Measurements from ENCODE around the gene CMTM6. TPM values are rescaled to one million over a fixed set of nuclear protein-coding genes. Genes with fewer than 3 reads are reported as not detected.

CMTM6 gene
- total and polyA plus RNA-seq, 4 donors: 27.1 to 97.4 (median 72.2) TPM

DNA sequence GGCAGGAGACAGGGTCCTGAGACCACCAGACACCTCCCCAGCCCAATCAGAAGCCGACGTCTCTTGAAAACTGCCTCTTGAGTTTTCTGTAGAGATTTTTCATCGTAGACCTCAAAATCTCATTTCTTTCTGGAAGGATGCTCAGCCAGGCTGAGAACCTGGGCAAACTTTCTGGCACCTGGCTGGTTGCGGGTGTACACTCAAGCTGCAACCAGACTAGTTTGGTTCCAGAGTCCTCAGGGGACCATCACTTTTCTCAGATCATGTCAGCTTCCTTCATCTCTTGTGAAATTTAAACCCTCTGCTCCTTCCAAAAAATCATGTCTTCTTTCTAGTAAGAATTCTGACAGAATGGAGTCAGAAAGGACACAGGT lies 65.8 kb downstream of the CMTM6 start:
- H3K27ac ChIP-seq (ENCODE audit: low read depth in 1 of 2, low read length in 1 of 2): no peak overlapping the region
- H3K9me3 ChIP-seq (ENCODE audit: control insufficient read depth in 4 of 4, insufficient read depth in 3 of 4, low read length in 3 of 4): peaks cover 0 to 2% (median 0%) of the 10 kb centered on the region in 4 donors
- no peak overlapping the region for H3K4me3 ChIP-seq
- no peak overlapping the region for H3K9ac ChIP-seq (ENCODE audit: insufficient read depth in 1 of 2, low read length in 2 of 2)
- DNase-seq (no peak), ATAC-seq (ENCODE audit: insufficient read depth, low FRiP score) (no peak)
- WGBS, 2 donors: 92 to 96% methylated on average over 4 of the region's 4 CpGs
- peaks cover 0 to 1% (median 0%) of the 10 kb centered on the region in 4 donors for H3K36me3 ChIP-seq (ENCODE audit: control insufficient read depth in 4 of 4, insufficient read depth in 4 of 4, low read length in 4 of 4)
- no peaks in the 10 kb centered on the region for H3K27me3 ChIP-seq (ENCODE audit: control insufficient read depth in 3 of 3, insufficient read depth in 3 of 3, low read length in 2 of 3)
- peaks cover 0 to 8% (median 0%) of the 10 kb centered on the region in 5 donors for H3K4me1 ChIP-seq (ENCODE audit: control insufficient read depth in 5 of 5, insufficient read depth in 5 of 5, low read length in 5 of 5)
- TF ChIP-seq, protein P1, sequence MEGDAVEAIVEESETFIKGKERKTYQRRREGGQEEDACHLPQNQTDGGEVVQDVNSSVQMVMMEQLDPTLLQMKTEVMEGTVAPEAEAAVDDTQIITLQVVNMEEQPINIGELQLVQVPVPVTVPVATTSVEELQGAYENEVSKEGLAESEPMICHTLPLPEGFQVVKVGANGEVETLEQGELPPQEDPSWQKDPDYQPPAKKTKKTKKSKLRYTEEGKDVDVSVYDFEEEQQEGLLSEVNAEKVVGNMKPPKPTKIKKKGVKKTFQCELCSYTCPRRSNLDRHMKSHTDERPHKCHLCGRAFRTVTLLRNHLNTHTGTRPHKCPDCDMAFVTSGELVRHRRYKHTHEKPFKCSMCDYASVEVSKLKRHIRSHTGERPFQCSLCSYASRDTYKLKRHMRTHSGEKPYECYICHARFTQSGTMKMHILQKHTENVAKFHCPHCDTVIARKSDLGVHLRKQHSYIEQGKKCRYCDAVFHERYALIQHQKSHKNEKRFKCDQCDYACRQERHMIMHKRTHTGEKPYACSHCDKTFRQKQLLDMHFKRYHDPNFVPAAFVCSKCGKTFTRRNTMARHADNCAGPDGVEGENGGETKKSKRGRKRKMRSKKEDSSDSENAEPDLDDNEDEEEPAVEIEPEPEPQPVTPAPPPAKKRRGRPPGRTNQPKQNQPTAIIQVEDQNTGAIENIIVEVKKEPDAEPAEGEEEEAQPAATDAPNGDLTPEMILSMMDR (IDR thresholded peaks at IDR 0.05; ENCODE audit: control extremely low read depth, extremely low read depth): no peak

DNA sequence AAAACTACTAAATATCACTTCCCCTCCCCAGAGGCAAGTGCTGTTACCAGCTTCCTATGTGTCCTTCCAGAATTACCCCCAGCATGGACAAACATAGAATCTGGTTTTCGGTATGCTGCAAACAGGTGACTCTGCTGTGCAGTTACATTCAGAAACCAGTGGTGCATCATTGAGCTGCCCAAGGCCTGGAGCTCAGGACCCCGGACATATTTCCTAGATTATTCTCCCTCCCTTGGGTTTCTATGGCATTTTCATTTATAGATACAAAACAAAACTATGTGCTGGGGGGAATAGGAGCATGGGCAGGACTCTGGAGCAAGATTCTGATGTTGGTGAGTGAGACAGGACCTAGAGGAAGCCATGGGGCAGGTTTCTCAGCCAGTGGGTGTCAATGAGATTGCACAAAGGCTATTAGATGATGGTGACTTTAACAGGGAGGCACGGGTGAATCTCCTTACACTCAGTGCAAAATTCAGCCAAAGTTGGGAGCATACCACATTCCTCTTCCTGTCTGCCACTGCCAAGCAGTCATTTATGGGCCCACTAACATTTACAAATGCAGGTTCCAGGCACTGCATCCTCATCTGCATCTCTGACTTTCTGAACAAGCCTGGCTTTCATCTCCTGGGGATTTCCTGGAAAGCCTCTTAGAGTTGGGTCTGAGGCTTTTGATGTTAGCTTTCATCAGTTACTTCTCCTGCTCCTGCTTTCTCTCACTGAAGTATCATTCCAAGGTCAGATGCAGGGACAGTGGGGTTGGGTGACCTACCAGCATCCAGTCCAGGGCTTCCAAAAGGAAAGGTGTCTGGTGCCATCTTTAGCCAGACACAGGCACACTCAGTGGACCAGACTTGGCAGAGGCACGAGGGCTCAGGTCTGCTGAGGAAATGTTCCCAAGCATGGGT lies 66.5 kb downstream of the CMTM6 start:
- TF ChIP-seq, protein P1 (IDR thresholded peaks at IDR 0.05; ENCODE audit: control extremely low read depth, extremely low read depth): no peak
- no peak overlapping the region for H3K27ac ChIP-seq (ENCODE audit: low read depth in 1 of 2, low read length in 1 of 2)
- ATAC-seq (ENCODE audit: insufficient read depth, low FRiP score) (no peak), DNase-seq (no peak)
- peaks cover 0 to 8% (median 0%) of the 10 kb centered on the region in 5 donors for H3K4me1 ChIP-seq (ENCODE audit: control insufficient read depth in 5 of 5, insufficient read depth in 5 of 5, low read length in 5 of 5)
- H3K27me3 ChIP-seq (ENCODE audit: control insufficient read depth in 3 of 3, insufficient read depth in 3 of 3, low read length in 2 of 3): no peaks in the 10 kb centered on the region
- 85 to 86% methylated on average over 4 of the region's 4 CpGs for WGBS, 2 donors
- no peak overlapping the region for H3K4me3 ChIP-seq
- H3K9me3 ChIP-seq (ENCODE audit: control insufficient read depth in 4 of 4, insufficient read depth in 3 of 4, low read length in 3 of 4): peaks cover 0 to 2% (median 0%) of the 10 kb centered on the region in 4 donors
- H3K9ac ChIP-seq (ENCODE audit: insufficient read depth in 1 of 2, low read length in 2 of 2): no peak overlapping the region
- H3K36me3 ChIP-seq (ENCODE audit: control insufficient read depth in 4 of 4, insufficient read depth in 4 of 4, low read length in 4 of 4): no peaks in the 10 kb centered on the region

DNA sequence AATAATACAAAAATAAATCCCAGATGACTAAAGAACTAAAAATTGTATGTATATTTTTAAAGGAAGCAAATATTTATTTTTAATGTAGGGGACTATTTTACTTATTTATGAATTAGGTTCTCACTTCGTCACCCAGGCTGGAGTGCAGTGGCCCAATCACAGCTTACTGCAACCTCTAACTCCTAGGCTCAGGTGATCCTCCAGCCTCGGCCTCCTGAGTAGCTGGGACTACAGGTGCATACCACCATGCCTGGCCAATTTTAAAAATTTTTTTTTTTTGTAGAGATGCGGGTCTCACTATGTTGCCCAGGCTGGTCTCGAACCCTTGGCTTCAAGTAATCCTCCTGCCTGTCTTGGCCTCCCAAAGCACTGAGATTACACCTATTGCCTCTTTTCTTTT lies 68.4 kb downstream of the CMTM6 start:
- Histone ChIP-seq H3K4me3 (no peak overlapping the region), H3K27me3 (ENCODE audit: control insufficient read depth in 3 of 3, insufficient read depth in 3 of 3, low read length in 2 of 3) (no peaks in the 10 kb centered on the region), H3K27ac (ENCODE audit: low read depth in 1 of 2, low read length in 1 of 2) (no peak overlapping the region), H3K9ac (ENCODE audit: insufficient read depth in 1 of 2, low read length in 2 of 2) (no peak overlapping the region), H3K36me3 (ENCODE audit: control insufficient read depth in 4 of 4, insufficient read depth in 4 of 4, low read length in 4 of 4) (no peaks in the 10 kb centered on the region), H3K9me3 (ENCODE audit: control insufficient read depth in 4 of 4, insufficient read depth in 3 of 4, low read length in 3 of 4) (peaks cover 0 to 2% (median 0%) of the 10 kb centered on the region in 4 donors), H3K4me1 (ENCODE audit: control insufficient read depth in 5 of 5, insufficient read depth in 5 of 5, low read length in 5 of 5) (peaks cover 0 to 6% (median 0%) of the 10 kb centered on the region in 5 donors)
- ATAC-seq (ENCODE audit: insufficient read depth, low FRiP score): no peak
- 99% methylated on average over 4 of the region's 4 CpGs for WGBS, 2 donors
- no peak for DNase-seq
- TF ChIP-seq, protein P1 (IDR thresholded peaks at IDR 0.05; ENCODE audit: control extremely low read depth, extremely low read depth): no peak
